C1 segment of cervical spinal cord (tissue), 14 donors: ENCODE results near the gene TBCEL.
"Not testable (repeated sequence)": the region's sequence is repeated elsewhere in the genome, so short reads cannot be mapped to it uniquely, and the experiment has no call there.

Experiments used
- DNase-seq, 14 donors: peaks; one replicate each; lab custom pipeline; 2025; lab: John Stamatoyannopoulos, UW

Gene TBCEL

DNA sequence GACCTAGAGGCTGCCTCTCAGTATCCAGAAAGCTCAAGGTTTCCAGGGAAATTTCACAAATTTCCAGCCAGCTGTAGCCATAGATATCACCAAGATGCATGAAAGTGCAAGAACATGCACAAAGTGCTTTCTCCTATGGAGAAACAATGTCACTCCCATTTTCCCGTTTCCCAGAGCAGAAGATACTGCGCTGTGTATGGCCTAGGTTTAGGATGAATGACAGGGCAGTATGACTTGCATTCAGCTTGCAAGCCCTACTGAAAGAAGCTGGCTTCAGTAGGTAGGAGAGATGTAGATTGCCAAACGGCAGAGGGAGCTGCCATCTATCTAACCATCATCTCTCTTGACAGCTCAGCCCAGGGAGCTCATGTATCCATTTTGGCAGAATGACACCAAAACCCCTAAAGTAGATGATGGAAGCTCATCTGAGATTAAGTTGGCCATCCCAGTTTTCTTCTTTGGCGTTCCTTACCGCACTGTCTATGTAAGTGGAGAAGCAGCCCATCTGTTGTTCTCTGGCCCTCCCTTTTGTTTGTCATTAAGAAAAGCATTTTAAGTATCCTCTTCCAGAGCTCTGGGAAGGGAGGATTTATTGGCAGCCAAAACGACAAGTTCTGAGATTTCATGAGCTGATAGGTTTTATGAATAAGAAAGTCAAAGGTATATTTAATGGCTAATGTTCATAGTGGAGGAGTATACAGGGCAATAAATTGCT, 81.7 kb downstream of the TBCEL start:
- DNase-seq, result no peak

DNA sequence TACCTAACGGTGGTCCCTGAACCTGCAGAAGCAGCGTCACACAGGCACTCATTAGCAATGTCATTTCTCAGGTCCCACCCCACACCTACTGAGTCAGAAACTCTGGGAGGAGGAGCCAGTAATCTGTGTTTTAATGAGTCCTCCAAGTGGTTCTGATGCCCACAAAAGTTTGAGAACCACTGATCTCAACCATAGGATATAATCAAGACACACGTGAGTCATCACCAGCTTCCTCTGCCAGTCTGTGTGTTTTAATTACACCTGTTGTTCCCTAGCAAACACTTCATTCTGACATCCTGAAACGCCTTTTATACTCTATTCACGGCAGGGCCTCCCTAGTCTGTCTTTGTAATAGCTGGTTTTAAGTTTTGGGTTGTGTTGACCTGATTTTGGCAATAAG, 82.9 kb downstream of the TBCEL start:
- no peak for DNase-seq

DNA sequence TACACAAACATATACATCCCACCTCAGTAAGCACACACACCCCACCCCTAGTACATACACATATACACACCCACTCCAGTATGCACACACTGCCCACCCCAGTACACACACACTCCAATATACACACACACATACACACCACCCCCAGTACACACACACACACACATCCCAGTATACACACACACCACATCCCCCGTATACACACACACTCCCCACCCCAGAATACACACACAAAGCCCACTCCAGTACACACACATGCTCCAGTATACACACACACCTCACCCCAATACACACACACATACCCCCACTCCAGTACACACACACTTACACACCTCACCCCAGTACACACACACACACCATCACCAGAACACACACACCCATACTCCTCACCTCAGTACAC, 84.5 kb downstream of the TBCEL start:
- no peak for DNase-seq

DNA sequence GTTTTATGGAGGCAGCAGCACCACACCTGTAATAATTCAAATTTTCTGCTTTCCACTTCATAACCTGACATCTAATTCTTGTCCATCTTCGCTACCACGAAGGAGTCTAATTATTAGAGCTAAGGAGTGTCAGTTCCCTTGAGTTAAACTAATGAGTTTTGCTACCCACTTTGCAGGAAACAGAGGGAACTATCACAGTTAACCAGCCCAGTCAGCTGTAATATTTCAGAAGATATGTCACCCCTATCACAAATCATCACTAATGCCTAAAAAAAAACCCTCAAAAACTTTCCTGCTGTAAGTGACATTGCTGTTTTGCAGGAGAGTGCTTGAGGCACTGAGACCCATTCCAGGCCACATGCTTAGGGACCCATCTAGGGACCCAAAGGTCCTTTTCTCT, 85.6 kb downstream of the TBCEL start:
- DNase-seq, result no peak

DNA sequence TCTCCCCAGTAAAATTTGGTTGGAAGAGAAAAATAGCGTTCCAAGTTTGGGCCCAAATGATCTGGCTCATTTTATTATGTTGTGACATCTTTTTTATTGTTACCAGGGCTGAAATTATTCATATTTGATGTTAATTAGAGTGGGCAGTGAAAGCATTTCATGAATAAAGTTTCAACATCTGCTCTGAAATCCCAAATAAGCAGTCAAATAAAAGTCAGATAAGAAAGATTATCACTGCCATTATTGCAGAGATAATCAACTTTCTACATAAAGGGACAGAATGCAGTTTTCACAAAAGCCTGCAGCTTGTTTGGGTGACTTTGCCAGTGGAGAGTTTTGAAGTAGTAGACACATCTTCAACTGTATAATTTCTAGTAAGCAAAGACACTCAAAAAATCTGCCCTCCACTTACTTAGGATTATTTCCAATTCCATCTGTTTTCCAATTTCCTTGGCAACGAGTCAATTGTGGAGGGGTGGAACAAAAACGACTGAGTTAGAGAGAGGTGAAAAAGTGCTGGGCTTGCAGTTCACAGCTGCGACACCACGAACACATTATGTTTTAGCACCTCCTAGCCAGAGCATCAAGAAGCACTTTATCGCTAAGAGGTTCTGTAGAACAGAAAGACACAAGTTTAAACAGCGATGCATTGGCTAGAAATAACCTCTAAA, 86.1 kb downstream of the TBCEL start:
- DNase-seq, result no peak

DNA sequence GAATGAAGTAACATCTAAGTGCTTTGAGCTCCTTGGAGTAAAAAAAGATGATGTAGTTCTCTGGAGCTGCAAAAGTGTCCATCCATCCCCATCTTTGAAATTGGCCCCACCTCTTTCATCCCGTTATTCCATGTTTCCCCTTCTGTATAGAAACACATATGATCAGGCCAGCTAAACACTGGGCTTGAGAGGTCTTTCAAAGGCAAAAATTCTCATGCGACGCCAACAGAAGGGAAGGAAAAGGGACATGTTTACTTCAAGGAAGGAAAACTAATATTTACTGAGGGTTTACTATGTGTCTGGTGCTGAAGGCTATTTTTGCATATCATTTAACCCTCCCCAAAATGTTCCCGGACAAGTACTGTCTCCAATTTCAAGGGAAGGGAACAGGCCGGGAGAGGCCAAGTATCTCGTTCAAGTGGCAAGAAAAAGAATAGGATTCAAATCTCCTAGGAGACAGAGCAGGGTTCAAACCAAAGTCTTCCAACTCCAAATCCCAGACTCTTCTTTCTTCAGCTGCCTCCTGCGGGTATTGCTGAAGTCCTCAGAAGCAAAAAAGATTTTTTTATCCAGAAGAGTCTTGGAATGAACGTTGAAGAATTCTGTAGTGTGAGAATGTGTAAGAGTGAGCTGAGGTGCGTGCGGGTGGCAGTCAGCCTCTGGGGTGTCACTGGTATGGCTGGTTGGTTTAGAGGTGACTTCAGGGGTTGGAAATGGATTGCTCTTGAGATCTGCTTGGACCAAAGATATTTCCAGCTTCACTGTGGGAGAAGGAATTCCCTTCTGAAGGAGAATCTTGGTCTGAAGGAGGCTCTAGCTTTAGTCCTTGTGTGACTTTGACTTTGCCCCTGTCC, 87.2 kb downstream of the TBCEL start:
- no peak for DNase-seq

DNA sequence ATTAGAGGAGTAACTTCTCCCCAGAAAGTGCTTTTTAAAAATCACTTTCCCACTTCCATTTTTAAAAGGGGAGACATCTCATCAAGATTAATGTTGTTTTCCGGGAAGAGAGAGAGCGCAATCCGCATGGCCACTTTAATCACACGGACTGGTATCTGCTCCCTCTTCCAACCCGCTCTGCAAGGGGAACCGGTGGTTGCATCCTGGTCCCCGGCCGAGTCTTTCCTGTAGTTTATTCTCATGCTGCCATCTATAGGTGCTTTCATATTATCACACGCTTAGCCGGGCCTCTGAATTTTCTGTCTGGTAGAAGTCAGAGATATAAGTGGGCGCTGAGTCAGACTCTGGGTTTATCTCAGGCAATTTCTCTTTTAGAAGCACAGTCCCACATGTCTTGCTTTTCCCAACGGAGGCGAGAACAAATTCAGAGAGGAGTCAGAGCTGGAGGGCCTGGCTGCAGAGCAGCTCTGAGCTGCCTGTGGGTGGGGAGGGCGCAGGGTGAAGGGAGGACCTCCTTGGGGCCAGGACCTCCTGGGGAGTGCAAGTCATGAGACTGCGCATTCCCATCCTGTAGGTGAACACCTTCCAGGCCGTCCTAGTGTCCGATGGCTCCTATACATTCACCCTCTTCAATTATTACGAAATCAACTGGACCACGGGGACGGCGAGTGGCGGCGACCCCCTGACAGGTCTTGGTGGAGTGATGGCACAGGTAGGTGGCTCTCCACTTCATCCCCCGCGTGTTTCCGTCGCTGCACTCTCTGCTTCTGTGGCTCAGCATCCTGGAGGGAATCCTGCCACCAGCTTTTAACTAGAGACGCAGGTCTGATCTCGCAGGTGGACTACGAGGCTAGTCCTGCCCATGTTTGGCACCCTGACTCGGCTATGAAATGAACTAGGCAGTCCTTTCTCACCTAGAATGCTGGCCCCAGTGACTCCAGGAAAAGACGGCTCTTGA, 88.9 kb downstream of the TBCEL start:
- DNase-seq, result peak in 8 of 14 donors; percentile 13 to 28 (median 20)

DNA sequence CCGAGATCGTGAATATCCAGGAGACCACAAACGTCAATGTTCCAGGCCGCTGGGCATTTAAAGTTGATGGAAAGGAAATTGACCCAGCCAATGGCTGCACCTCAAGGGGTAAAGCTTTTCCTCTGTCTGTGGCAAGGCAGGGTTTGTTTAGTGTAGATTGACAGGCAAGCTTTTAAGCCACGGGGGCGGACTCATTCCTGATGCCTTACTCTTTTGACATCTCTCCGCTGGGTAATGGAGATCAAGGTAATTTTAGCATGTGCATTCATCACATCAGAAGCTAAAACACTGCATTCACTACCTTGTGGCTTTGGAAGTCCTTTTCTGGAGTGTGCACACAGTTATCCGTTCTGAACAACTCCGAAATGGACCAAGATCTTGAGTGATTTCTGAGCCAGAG, 89.7 kb downstream of the TBCEL start:
- no peak for DNase-seq

DNA sequence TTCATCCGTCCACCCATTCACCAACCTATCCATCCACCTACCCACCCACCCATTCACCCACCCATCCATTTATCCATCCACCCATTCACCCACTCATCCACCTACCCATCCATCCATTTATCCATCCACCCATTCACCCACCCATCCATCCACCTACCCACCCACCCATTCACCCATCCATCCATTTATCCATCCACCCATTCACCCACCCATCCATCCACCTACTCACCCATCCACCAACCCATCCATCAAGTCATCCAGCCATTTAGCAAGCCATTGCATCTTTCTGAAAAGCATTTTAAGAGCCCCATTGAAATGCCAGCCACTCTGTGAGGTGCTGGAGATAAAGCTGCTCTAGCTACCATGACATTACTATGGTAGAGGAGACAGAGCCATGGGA, 91.1 kb downstream of the TBCEL start:
- DNase-seq, result not testable (repeated sequence)

DNA sequence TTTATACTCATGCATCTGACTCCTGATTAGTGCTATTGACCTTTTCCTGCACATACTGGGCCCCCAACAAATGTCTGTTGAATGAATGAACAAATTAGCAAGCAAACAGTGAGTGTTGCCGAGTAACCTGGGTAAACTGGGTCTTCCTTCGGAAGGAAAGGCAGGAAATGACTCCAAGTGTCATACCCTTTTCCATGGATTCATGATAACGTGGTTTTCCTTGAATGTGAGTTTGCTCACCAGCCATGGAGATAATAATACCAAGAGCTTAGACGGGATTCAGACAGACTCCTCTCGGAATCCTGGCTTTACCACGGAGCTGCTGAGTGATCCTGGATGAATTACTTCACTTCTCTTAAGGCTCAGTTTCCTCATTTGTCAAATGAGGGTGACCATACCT, 93.9 kb downstream of the TBCEL start:
- DNase-seq, result no peak

DNA sequence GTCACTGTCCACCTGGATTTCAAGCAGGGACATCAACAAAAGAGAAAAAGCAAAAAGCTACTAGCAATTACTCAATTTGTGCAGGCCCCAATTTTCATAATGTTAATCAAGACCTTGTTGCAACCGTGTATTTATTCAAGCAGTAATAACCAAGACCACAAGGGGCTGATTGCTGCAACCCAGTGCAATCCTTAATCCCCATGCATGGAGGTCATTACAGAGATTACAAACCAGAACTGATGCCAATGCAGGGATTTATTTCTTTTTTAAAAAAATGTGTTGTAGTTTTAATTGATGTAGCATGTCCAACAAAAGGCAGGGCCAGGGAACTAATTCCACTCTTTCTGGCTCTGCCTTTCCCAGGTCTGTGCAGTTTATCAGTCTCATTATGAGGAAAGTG, 95.5 kb downstream of the TBCEL start:
- DNase-seq, result no peak

DNA sequence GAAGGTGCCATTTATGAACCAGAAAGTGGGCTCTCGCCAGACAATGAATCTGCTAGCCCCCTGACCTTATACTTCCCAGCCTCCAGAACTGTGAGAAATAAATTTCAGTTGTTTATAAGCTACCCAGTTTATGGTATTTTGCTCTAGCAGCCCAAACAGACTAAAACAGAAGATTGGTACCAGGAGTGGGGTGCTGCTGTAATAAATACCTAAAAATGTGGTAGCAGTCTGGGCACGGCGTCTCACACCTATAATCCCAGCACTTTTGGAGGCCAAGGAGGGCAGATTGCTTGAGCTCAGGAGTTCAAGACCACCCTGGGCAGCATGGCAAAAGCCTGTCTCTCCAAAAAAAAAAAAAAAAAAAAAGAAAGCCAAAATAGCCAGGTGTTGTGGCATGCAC, 98.4 kb downstream of the TBCEL start:
- DNase-seq, result no peak

DNA sequence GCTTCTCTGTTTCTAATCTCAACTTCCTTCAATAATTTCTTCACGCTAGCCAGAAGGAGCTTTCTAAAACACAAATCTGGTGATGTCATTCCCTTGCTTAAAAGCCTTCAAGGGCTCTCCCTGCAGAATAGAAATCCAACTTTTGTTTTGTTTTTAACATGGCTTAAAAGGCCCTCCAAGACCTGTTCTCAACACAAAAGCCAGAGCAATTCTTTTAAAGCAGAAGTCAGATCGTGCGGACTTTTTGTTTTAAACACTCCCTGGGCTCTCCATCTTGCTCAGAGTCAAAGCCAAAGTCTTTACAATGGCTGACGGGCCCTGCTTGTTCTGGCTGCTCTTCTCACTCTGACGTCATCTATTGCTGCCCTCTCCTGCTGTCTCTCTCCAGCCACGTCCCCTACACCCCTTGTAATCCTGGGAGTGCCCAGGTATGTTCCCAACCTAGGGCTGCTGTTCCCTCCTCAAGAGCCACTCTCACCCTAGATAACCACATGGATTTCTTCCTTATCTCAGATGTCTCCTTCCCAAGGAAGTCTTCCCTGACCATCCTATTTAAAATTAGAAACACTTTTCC, 99.7 kb downstream of the TBCEL start:
- DNase-seq, result no peak

DNA sequence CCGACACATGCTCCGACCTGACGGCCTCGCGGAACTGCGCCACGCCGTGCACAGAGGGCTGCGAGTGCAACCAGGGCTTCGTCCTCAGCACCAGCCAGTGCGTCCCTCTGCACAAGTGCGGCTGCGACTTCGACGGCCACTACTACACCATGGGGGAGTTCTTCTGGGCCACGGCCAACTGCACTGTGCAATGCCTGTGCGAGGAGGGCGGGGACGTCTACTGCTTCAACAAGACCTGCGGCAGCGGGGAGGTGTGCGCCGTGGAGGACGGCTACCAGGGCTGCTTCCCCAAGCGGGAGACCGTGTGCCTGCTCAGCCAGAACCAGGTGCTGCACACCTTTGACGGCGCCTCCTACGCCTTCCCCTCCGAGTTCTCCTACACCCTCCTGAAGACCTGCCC, 103.9 kb downstream of the TBCEL start:
- no peak for DNase-seq

DNA sequence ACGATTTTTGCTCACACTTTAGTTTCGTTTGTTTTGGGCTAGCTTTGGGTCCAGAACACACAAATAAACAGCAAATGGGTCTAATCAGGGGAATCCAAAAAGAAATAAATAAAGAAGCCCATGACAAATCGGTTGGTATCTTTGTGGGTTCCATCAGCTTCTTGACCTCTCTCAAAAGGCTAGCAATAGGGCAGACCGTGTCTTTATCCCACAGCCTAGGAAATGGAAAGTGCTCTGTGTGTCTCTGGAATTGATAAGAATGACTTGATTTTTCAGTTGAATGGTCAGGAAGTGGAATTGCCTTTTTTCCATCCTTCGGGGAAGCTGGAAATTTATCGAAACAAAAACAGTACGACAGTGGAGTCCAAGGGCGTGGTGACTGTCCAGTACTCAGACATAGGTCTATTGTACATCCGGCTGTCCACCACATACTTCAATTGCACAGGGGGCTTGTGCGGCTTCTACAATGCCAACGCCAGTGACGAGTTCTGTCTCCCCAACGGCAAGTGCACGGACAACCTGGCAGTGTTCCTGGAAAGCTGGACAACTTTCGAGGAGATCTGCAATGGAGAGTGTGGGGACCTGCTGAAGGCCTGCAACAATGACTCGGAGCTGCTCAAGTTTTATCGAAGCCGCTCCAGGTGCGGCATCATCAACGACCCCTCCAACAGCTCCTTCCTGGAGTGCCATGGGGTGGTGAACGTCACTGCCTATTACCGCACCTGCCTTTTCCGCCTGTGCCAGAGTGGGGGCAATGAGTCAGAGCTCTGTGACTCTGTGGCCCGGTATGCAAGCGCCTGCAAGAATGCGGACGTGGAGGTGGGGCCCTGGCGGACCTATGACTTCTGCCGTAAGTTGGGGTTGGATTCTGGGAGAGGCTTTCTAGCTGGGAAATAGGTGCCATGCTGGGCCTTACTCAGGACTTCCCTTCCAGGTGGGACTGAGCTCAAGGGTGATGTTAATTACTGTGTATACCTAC, 105.7 kb downstream of the TBCEL start:
- DNase-seq, result no peak

DNA sequence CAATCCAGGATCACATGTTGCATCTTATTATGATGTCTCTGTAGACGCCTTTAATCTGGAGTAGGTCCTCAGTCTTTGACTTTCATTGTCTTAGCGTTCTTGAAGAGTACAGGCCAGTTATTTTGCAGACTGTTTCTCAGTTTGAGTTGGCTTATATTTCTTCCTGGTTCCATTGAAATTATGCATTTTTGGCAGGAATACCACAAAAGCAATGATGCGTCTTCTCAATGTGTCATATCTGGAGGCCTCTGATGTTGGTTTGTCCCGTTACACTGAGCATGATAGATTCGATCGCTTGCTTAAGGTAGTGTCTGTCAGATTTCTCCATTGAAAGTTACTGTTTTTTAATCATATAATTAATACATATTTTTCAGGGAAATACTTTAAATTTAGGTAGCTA, 107.8 kb downstream of the TBCEL start:
- no peak for DNase-seq

DNA sequence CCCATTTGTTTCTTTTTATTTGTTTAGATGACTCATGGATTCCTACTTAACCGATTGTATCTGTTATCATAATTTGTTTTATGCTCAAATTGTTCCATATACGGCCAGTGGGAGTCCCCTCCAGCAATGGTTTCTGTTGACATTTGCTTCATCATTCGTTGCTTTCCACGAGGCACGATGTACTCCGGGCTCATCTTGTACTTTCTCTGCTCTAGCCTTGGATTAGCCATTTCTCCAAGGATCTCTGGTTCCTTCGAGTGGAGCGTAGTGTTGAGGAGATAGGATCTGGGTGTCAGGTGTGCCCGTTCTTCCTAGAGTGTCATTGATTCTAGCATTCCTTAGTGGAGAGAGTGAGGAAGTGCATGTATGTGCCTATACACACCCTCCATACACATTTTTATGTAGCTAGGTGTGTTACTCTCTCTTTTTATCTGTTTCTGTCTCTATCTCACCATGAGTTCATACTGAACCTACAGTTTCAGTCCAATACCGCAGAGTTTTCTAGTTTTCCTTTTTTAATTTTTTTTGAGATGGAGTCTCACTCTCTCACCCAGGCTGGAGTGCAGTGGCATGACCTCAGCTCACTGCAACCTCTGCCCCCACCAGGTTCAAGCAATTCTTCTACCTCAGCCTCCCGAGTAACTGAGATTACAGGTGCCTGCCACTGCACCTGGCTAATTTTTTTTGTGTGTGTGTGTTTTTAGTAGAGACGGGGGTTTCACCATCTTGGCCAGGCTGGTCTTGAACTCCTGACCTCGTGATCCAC, 108.5 kb downstream of the TBCEL start:
- DNase-seq, result no peak

DNA sequence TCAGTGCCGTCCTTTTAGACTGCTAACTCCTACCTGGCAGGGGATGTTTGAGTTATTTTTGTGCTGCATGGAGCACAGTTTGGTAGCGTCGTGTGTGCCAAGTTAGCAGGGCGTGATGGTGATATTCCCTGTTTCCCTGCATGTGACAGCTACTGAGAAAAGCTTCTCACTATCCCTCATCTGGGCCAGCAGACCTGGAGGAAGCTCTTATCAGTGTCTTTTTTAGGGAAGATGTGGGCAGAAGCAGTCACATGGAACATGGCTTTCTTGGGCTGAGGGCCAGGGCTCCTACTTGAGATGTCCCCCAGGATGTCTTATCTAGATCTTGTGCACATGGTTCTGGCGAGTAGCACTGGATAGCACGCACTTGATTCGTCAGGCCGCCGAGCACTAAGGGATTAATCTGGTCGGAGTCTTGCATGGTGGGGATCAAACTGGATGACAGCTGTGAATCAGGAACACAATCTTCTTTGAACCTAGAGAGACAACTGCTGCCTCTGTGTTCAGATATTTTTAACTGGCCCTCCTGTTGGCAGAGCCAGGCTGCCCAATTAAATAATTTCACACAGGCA, 110.9 kb downstream of the TBCEL start:
- peak in 1 of 14 donors; percentile 60 for DNase-seq

DNA sequence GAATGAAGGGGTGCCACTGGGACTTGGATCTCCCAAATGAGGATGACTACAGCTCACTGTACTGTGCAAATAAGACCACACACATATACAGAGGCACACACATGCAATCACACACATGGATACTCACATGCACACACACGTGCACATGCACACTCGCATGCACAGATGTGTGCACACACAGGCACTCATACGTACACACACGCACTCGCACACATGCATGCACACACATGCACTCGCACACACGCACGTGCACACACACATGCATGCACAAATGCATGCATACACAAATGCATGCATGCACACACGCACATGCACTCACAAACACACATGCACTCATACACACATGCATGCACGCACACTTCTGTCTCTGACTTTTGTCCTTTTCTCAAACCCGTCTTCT, 113.1 kb downstream of the TBCEL start:
- no peak for DNase-seq
